RCC 7860 (cell line): ENCODE data around the gene WDR59.
A peak's percentile ranks its signal among the peaks of the same experiment; 100 is the strongest.
"Not testable (repeated sequence)": the region's sequence is repeated elsewhere in the genome, so short reads cannot be mapped to it uniquely, and the experiment has no call there.

Experiments
- DNase-seq: peaks from one replicate; pipeline ENCODE4 v3.0.0-alpha.2; 2015; ENCODE audit warnings: low spot score
- FAIRE-seq: peaks from 2 replicates; lab custom pipeline; 2012; peaks lifted over from hg19 to GRCh38; lab: Jason Lieb, UNC

The WDR59 gene

DNA sequence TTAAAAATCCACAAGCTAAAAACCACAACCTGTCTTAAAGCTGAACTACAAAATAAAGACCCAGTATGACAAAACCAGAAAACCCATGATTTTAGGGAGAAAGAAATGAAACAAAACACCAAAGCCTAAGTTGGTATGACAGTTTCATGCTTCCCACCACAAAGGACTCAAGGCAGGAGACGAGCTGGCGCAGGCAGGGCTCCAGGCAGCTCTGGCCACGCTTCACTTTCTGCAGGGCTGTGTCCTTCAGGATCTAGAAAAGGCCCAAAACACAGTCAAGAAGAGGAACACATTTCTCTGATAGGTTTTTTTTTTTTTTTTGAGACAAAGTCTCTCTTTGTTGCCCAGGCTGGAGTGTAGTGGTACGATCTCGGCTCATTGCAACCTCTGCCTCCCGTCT, 75.3 kb downstream of the WDR59 start:
- no peak for DNase-seq
- no peak for FAIRE-seq

DNA sequence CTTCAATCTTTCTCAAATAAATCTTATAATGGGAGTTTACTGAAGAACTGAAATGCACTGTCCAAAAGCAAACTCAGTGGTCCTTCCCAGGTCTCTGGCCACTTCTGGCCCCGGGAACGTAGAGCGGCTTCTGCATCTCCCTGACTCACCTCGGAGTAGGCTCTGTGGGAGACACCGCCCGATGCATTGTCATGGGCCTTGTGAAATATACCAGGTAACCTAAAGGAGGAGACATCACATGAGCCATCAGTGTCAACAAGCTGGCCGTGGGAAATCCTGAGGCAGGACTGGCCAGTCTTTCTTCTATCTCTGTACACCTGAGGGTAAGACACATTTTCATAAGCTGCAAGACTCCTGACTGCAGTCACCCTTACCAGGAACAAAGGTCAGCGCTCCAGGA, 76.2 kb downstream of the WDR59 start:
- DNase-seq, FAIRE-seq: not testable (repeated sequence)

- FAIRE-seq: no peak
- no peak for DNase-seq
These were observed 80.8 kb downstream of the WDR59 start for GRCh38 chr16:74903901-74904678.

DNA sequence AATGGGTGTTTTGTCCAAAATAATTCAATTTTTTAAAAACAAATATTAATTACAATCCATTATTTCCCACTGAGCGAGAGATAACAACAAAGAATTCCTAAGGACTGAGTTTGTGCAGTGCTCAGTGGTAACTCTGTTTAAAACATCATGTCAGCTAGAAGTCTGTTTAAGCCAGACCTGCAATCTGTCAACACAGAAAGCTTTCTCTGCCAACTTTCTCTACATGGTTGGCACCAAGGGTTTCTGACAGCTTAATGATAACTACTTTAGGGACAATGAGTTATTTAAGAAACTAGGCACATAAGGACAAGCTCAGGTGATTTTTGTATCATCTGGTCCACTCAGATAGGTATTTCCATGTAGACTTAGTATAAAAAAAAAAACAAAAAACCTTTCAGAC, 81.8 kb downstream of the WDR59 start:
- DNase-seq (no peak), FAIRE-seq (no peak)

- FAIRE-seq (no peak), DNase-seq (no peak)
These were observed 82.8 kb downstream of the WDR59 start for GRCh38 chr16:74902161-74902560.

GRCh38 chr16:74901606-74902005, 83.3 kb downstream of the WDR59 start:
- DNase-seq (no peak), FAIRE-seq (no peak)

DNA sequence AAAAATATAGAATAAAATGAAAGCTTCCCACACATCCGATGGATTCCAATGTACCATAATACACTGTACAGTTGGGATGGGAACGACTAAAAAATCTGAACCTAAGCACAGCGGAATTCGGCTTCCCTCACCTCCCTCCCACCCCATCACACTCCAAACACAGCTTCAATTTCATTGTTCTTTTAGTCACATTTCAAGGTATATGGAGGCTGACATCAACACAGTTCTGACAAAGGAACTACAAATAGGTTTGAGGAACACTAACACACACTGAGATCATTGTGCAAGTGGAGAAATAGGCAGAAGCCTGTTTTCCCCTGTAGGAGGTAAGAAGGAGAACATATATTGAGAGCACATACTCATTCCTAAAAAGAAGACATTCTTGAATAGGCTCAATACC, 85.1 kb downstream of the WDR59 start:
- DNase-seq (no peak), FAIRE-seq (no peak)

GRCh38 chr16:74898659-74899058, 86.3 kb downstream of the WDR59 start:
- FAIRE-seq: no peak

GRCh38 chr16:74896389-74897370, 88.2 kb downstream of the WDR59 start:
- FAIRE-seq (peak; percentile 74), DNase-seq (peak; percentile 55)

More at GRCh38 chr16:74898659-74899058, 86.3 kb downstream of the WDR59 start:
- no peak for DNase-seq

GRCh38 chr16:74893541-74893940, 91.4 kb downstream of the WDR59 start:
- DNase-seq (no peak), FAIRE-seq (no peak)

DNA sequence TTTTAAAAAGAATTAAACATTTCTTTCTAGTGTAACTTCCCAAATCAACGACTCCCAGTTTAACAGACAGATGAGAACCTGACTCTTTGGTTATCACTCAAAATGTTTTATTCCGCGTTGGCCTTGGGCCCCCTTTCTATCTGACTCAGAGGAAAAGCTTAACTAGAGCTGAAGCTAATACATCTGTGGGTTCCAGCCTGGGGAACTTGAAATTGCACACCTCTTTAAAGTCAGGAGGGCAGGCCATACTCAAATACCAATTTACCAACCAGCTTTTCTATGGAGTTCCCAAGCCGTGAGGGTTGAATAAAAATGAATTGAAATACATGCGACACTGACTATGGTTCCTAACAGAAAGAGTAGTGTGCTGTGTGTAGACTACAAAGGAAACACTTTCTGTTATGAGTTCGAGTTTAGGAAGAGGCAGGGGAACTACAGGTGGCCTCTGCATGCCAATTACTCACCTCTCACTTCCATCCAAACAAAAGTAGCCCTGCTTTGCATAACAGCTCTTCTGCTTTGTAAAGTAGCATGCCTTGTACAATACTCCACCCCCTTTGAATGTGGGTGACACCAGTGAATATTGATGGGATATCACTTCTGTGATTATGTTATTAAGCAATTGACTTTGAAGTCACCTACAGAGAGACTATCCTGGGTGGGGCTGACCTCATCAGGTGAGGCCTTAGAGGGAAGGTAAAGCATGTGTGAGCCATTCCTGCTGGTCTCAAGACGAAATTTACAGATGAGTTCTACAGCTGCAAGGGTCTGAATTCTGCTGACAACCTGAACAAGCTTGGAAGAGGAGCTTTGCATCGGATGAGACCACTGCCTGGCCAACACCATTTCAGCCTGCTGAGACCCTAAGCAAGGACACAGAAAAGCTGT, 92.1 kb downstream of the WDR59 start:
- FAIRE-seq (no peak), DNase-seq (no peak)

DNA sequence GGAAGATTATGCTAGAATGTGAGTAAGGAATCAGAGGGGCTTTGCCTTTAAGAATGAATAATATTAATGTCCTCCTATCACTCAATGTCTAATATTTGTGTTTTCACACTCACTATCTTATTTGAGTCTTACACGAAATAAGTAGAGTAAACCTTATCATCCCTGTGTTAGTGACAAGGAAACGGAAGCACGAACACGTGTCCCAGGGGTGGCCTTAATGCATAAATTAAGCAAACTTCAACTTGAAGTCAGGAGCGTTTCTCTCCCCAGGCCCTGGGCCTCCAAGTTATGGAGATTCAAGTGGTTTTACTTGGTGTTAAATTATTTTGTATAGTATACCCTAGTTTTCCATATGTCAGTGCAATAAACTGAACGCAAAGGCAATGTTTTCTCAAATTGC, 96.0 kb downstream of the WDR59 start:
- no peak for DNase-seq

DNA sequence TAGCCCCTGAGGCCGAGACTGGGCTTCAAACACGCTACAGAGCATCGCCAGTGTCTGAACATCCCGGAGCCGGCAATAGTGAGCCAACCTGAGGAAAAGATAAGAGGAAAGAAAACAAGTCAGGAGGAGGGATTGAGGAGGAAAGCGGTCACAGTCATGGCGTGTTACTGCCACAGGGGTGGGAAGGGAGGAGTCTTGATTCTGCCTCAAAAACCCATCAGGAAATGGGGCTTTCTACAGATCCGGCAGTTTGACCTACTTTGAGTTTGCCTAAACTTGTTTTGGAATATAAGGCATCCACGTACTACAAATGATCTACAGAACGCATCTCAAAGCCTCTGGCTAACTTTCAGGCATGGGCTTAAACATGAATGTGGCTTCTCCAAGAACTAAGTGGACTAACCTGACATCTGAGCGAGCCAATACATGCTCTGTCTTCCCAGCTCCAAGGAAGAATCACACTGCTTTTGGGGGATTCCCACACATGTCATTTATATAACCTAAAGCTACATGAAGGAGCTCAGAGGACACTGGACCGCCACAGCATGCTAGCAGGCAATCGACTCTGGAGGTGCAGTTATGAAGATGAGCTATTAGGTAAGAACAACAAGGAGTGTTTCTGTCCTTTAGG, 96.6 kb downstream of the WDR59 start:
- no peak for FAIRE-seq

More for the DNA sequence above, 96.0 kb downstream of the WDR59 start:
- FAIRE-seq: no peak

GRCh38 chr16:74887084-74887483, 97.8 kb downstream of the WDR59 start:
- DNase-seq (no peak), FAIRE-seq (no peak)

More for the DNA sequence above, 96.6 kb downstream of the WDR59 start:
- DNase-seq: no peak

GRCh38 chr16:74877706-74878105, 107.2 kb downstream of the WDR59 start:
- FAIRE-seq: no peak
- DNase-seq: no peak

DNA sequence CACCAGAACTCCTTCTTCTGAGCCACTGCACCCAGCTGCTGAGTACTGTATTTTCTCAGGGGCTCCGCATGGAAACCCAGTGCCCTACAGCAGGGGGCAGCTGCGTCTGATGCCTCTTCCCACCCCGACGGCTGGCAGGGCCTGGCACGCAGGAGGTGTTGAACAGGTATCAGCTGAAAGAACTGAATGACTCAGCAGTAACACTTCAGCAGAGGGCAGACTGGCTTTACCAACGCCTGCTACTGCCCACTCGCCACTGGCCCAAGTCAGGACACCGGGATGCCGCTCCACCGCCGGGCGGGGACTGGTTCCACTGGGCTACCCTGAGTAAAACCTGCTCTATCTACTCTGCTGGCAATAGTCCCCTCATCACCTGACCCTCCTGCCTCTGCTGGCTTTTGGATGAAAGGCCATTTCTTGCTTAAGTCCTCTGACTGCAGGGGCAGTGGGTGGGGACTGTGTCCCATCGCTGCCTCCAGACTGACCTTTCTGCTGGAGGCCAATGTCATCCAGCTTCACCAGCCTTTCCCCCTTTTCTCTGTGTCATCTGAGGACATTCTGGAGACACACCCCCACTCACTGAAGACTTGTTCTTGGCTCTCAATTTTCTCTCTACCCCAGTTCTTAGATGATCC, 109.9 kb downstream of the WDR59 start:
- FAIRE-seq (no peak), DNase-seq (no peak)

GRCh38 chr16:74874123-74874522, 110.8 kb downstream of the WDR59 start:
- DNase-seq (no peak), FAIRE-seq (no peak)

DNA sequence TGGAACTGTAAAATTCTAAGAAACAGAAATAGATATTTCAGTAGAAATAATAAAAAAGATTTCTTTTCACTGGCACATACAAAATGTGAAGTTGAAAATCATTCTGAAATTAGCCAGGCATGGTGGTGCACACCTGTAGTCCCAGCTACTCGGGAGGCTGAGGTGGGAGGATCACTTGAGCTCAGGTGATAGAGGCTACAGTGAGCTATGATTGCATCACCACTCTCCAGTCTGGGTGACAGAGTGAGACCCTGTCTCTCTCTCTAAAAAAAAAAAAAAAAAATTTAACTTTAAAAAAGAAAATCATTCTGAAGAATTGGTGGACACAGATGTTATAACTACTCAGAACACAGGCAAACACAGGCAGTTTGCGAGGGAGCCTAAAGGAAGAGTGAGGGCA, 112.6 kb downstream of the WDR59 start:
- FAIRE-seq (no peak), DNase-seq (no peak)

DNA sequence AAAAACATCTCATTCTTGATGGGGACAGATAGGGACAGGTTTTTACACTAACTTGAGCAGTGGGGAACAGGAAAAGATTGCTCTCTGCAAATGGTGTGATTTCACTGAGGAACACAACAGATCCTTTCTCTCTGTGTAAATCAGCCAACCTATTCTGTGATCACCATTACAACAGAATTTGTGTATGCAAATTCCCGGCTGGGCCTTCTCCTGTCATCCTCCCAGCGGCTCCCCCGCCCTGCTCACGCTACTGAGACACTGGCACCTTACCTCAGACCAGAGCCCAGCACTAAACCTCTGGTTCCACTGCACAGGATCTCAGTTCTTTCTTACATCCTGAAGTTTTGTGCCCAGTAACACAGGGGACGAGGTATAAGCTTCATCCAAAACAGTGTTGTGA, 113.3 kb downstream of the WDR59 start:
- no peak for FAIRE-seq
- no peak for DNase-seq

DNA sequence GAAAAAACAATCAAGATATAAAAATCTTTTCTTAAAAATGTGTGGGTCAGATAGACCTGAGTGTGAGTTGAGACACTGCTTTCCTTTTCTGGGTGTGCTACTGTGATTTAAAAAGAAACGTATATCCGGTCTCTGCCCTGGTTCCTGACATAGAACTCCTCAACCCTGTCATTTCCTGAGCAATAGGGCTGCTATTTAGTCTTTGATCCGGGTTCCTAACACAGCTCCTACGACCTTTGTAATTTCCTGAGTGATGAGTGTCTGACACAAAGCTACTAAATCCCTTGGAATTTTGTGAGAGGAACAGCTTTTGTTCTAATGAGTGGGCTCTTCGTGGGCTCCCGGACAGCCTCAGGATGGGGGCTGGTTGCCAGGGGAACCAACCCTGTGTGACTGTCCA, 116.4 kb downstream of the WDR59 start:
- FAIRE-seq: no peak
- no peak for DNase-seq
